Esophagus muscularis mucosa (tissue), 3 donors: ENCODE results near the gene RAD51B.

Experiments used
- CTCF ChIP-seq, 3 experiments: fragments of 200-600 bp in 2 of 3; fragments of 450-650 bp in 1 of 3; sonication (generic) in 2 of 3; IDR thresholded peaks; one replicate each; pipeline ENCODE4 v1.5.1; 2017 to 2019; ENCODE audit warnings: antibody characterized with exemption in 3 of 3, mild to moderate bottlenecking in 2 of 3, moderate library complexity in 1 of 3
- POLR2AphosphoS5 ChIP-seq, 2 donors: sonication (generic); formaldehyde crosslinking; IDR thresholded peaks; one replicate each; pipeline ENCODE4 v1.6.1; 2017; ENCODE audit warnings: antibody characterized with exemption in 2 of 2

DNA sequence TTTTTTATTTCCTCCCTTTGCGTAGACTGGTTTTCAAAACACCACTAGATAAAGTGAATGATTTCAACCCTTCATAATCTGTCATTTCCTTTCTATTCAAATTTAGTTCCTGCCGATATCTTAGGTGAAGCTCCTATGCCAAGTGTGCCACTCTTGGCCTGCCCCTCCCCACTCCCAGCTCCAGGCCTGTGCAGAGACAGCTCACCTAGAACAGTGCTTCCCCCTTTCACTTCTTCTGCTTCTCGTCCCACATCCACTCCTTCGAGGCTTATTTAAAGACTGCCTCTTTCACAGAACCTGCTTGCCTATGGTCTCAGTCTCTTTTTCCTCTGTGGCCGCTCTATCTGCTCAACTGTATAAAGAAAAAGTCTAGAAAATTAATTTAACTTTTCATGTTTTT, 473.8 kb downstream of the RAD51B start:
- TF ChIP-seq POLR2AphosphoS5 (IDR thresholded peaks at IDR 0.05) (no peak), CTCF (IDR thresholded peaks at IDR 0.05) (no peak)
